ENCODE measurements around the gene SMG6.
"Not testable (repeated sequence)": the region's sequence is repeated elsewhere in the genome, so short reads cannot be mapped to it uniquely, and the experiment has no call there.

Gene SMG6

GRCh38 chr17:2144701-2145100 is 158.9 kb downstream of the SMG6 start:
- no peak for DNase-seq (ENCODE audit: low read depth)

GRCh38 chr17:2143332-2143731 is 160.3 kb downstream of the SMG6 start:
- no peak for DNase-seq (ENCODE audit: low read depth)

- DNase-seq (ENCODE audit: low read depth) = not testable (repeated sequence)
Measured at GRCh38 chr17:2142682-2143081, 160.9 kb downstream of the SMG6 start.

GRCh38 chr17:2140683-2141082 is 162.9 kb downstream of the SMG6 start:
- DNase-seq (ENCODE audit: low read depth) = no peak

- no peak for DNase-seq (ENCODE audit: low read depth)
Measured at GRCh38 chr17:2138761-2139160, 164.8 kb downstream of the SMG6 start.

- peak; percentile 5 for DNase-seq (ENCODE audit: low read depth)
Measured at GRCh38 chr17:2138318-2138717, 165.3 kb downstream of the SMG6 start.

- DNase-seq (ENCODE audit: low read depth) = no peak
Measured at GRCh38 chr17:2137342-2138098, 166.1 kb downstream of the SMG6 start.

- DNase-seq (ENCODE audit: low read depth) = no peak
Measured at GRCh38 chr17:2136241-2136640, 167.3 kb downstream of the SMG6 start.

GRCh38 chr17:2128011-2128410 is 175.6 kb downstream of the SMG6 start:
- no peak for DNase-seq (ENCODE audit: low read depth)

GRCh38 chr17:2125013-2125535 is 178.5 kb downstream of the SMG6 start:
- DNase-seq (ENCODE audit: low read depth) = no peak

GRCh38 chr17:2124391-2124790 is 179.2 kb downstream of the SMG6 start:
- DNase-seq (ENCODE audit: low read depth) = no peak

- DNase-seq (ENCODE audit: low read depth) = no peak
Measured at GRCh38 chr17:2123375-2124251, 180.0 kb downstream of the SMG6 start.

- DNase-seq (ENCODE audit: low read depth) = no peak
Measured at GRCh38 chr17:2122641-2123302, 180.8 kb downstream of the SMG6 start.

- DNase-seq (ENCODE audit: low read depth) = no peak
Measured at GRCh38 chr17:2120586-2121335, 182.8 kb downstream of the SMG6 start.

GRCh38 chr17:2113279-2113622 is 190.3 kb downstream of the SMG6 start:
- DNase-seq (ENCODE audit: low read depth) = no peak

- no peak for DNase-seq (ENCODE audit: low read depth)
Measured at GRCh38 chr17:2111691-2112090, 191.9 kb downstream of the SMG6 start.

GRCh38 chr17:2110436-2110835 is 193.1 kb downstream of the SMG6 start:
- no peak for DNase-seq (ENCODE audit: low read depth)

GRCh38 chr17:2108170-2108569 is 195.4 kb downstream of the SMG6 start:
- DNase-seq (ENCODE audit: low read depth) = no peak

GRCh38 chr17:2107506-2107905 is 196.1 kb downstream of the SMG6 start:
- no peak for DNase-seq (ENCODE audit: low read depth)

- no peak for DNase-seq (ENCODE audit: low read depth)
Measured at GRCh38 chr17:2107050-2107449, 196.5 kb downstream of the SMG6 start.

GRCh38 chr17:2106308-2106955 is 197.2 kb downstream of the SMG6 start:
- DNase-seq (ENCODE audit: low read depth) = no peak
